B cell (primary cell): ENCODE data around the gene RC3H2. TPM values are rescaled to one million over a fixed set of nuclear protein-coding genes. Genes with fewer than 3 reads are reported as not detected.

Source experiments
- ATAC-seq: fragments of 200-7000 bp; cut with Tn5 transposase; one replicate; pipeline ENCODE4 v1.10.0; 2021; ENCODE audit warnings: low read depth, mild to moderate bottlenecking, moderate number of reproducible peaks, moderate library complexity
- CTCF ChIA-PET: fragments of 350-600 bp; sonication (Branson Sonifier 250); formaldehyde crosslinking; loops from one replicate; lab custom pipeline; 2021; ENCODE audit warnings: antibody characterized with exemption, inconsistent platforms; lab: Charles Lee
- POLR2A ChIA-PET: fragments of 350-600 bp; sonication (Branson Sonifier 250); formaldehyde crosslinking; loops from one replicate; lab custom pipeline; 2021; ENCODE audit warnings: antibody characterized with exemption; lab: Charles Lee
- DNase-seq: peaks from one replicate; pipeline ENCODE4 v3.0.0; 2013
- H2AFZ ChIP-seq: 2 replicates; pipeline ENCODE4 v1.6.1; 2012; ENCODE audit warnings: mild to moderate bottlenecking, low read depth, low read length; ENCODE audit not compliant: insufficient read depth, poor library complexity, severe bottlenecking
- H3K27ac ChIP-seq, 2 donors: 1 replicate in 1 of 2; 2 replicates in 1 of 2; pipeline ENCODE4 v1.5.1; 2012 to 2013; ENCODE audit warnings: low read length in 2 of 2, mild to moderate bottlenecking in 2 of 2, moderate library complexity in 1 of 2
- H3K27me3 ChIP-seq, 4 experiments: fragments of 200-600 bp in 1 of 4; sonication (generic) in 1 of 4; replicated peaks in 1 of 4; 1 replicate in 2 of 4; 2 replicates in 2 of 4; pipeline versions ENCODE4 v1.6.1 to v1.7.0; 2013 to 2016; ENCODE audit warnings: low read length in 3 of 4, mild to moderate bottlenecking in 2 of 4, mixed read lengths in 1 of 4, moderate library complexity in 1 of 4; ENCODE audit not compliant: insufficient read depth in 4 of 4, control insufficient read depth in 3 of 4; ENCODE audit errors: control extremely low read depth in 1 of 4
- H3K36me3 ChIP-seq, 2 experiments: replicated peaks in 1 of 2; 1 replicate in 1 of 2; 2 replicates in 1 of 2; pipeline versions ENCODE4 v1.6.1 to v1.7.1; 2013; ENCODE audit warnings: low read length in 1 of 2; ENCODE audit not compliant: insufficient read depth in 2 of 2, control insufficient read depth in 1 of 2; ENCODE audit errors: control extremely low read depth in 1 of 2, extremely low read depth in 1 of 2
- H3K4me1 ChIP-seq, 2 donors: fragments of 200-600 bp in 1 of 2; sonication (generic) in 1 of 2; 1 replicate in 1 of 2; 2 replicates in 1 of 2; pipeline versions ENCODE4 v1.5.1 to v1.6.1; 2013 to 2017; ENCODE audit warnings: low read length in 2 of 2; ENCODE audit not compliant: control insufficient read depth in 2 of 2, insufficient read depth in 2 of 2
- H3K4me2 ChIP-seq: replicated peaks from 2 replicates; pipeline ENCODE3; 2012; ENCODE audit warnings: mild to moderate bottlenecking, low read depth, low read length; ENCODE audit not compliant: poor library complexity, severe bottlenecking
- H3K4me3 ChIP-seq, 5 experiments: fragments of 200-600 bp in 1 of 5; sonication (generic) in 1 of 5; 1 replicate in 3 of 5; 2 replicates in 2 of 5; pipeline versions ENCODE4 v1.5.1 to v1.7.0; 2011 to 2016; ENCODE audit warnings: low read length in 4 of 5, mild to moderate bottlenecking in 4 of 5, low read depth in 2 of 5, control low read depth in 1 of 5, moderate library complexity in 1 of 5; ENCODE audit not compliant: insufficient read depth in 1 of 5; ENCODE audit errors: control extremely low read depth in 1 of 5, extremely low read depth in 1 of 5
- H3K79me2 ChIP-seq: fragments of 200-600 bp; sonication (generic); one replicate; pipeline ENCODE4 v1.6.0; 2016; ENCODE audit warnings: low read length; ENCODE audit not compliant: control insufficient read depth, insufficient read depth
- H3K9ac ChIP-seq: fragments of 200-600 bp; sonication (generic); 2 replicates; pipeline ENCODE4 v1.6.1; 2017; ENCODE audit warnings: mild to moderate bottlenecking, low read length, moderate library complexity
- H3K9me3 ChIP-seq, 3 donors: one replicate each; pipeline versions ENCODE4 v1.6.1 to v1.7.1; 2013; ENCODE audit warnings: low read length in 2 of 3; ENCODE audit not compliant: control insufficient read depth in 2 of 3, insufficient read depth in 1 of 3; ENCODE audit errors: control extremely low read depth in 1 of 3
- H4K20me1 ChIP-seq: 2 replicates; pipeline ENCODE4 v1.6.0; 2012; ENCODE audit warnings: mild to moderate bottlenecking, low read length; ENCODE audit not compliant: insufficient read depth, control insufficient read depth, poor library complexity, severe bottlenecking
- H3K27ac Mint-ChIP-seq: one replicate; pipeline ENCODE4 v1.8.0; 2021; ENCODE audit warnings: mixed read lengths
- H3K27me3 Mint-ChIP-seq: one replicate; pipeline ENCODE4 v1.8.0; 2021; ENCODE audit warnings: mixed read lengths
- H3K4me1 Mint-ChIP-seq: one replicate; pipeline ENCODE4 v1.8.0; 2021; ENCODE audit warnings: mixed read lengths
- H3K4me3 Mint-ChIP-seq: one replicate; pipeline ENCODE4 v1.8.0; 2021; ENCODE audit warnings: mixed read lengths
- H3K9me3 Mint-ChIP-seq: one replicate; pipeline ENCODE4 v1.8.0; 2022; ENCODE audit warnings: mixed read lengths; ENCODE audit not compliant: insufficient read depth
- EZH2 ChIP-seq: IDR thresholded peaks from 2 replicates; pipeline ENCODE4 v1.6.1; 2012; ENCODE audit warnings: borderline replicate concordance, low read depth, mild to moderate bottlenecking, moderate library complexity, low read length; ENCODE audit not compliant: insufficient read depth, poor library complexity, severe bottlenecking
- WGBS: methylation state at CpG from one replicate; pipeline ENCODE4 v1.1.5; 2013; ENCODE audit warnings: missing lambda C conversion rate; ENCODE audit not compliant: insufficient coverage; 5-methylcytosine and 5-hydroxymethylcytosine counted together
- intact Hi-C: fragments of 100-400 bp; cut with micrococcal nuclease; formaldehyde crosslinking; loops from one replicate; pipeline ENCODE4 v1.10.0; 2022
- polyA plus RNA-seq: library from polyadenylated mRNA; depleted of rRNA; stranded (reverse); fragments of >200 nt; gene quantifications from 2 replicates; pipeline ENCODE4 v1.2.3, GENCODE V29; 2012
- total RNA-seq, 2 donors: library from RNA; stranded (reverse); fragments of 120-200 nt in 1 of 2; gene quantifications; 1 replicate in 1 of 2; 2 replicates in 1 of 2; pipeline versions ENCODE4 v1.2.3 to v1.2.4, GENCODE V29; 2013 to 2022
- TF ChIP-seq, protein P1 (sequence below): fragments of 200-600 bp; IDR thresholded peaks from one replicate; pipeline ENCODE4 v1.8.0; 2022; ENCODE audit warnings: antibody characterized with exemption, mild to moderate bottlenecking

RC3H2 gene
- total and polyA plus RNA-seq, 2 donors (not counting 1 experiment from before 2014, with no cell fraction given): 17.2 to 74.4 TPM

DNA sequence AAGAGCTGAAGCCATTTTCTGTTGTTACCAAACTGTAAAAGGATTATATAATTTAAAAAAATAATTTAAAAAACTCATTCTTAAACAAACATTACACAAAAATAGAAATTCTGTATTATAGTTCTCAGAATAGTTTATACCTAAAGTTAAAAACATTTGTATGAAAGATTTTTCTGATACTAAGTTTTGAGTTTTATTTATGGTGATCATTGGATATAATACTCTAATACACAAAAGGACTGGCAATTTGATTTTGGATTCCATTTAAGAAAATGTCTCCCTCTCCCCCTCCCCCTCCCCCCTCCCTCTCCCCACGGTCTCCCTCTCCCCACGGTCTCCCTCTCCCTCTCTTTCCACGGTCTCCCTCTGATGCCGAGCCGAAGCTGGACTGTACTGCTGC is 39.1 kb downstream of the RC3H2 start:
- H3K4me2 ChIP-seq: no peak overlapping the region
- no CpG with 5 or more reads among the region's 5 CpGs for WGBS
- ATAC-seq (no peak), DNase-seq (no peak)
- CTCF ChIA-PET: no interaction called here
- H3K4me3 Mint-ChIP-seq: no peak overlapping the region
- H3K79me2 ChIP-seq: no peaks in the 10 kb centered on the region
- H3K4me1 Mint-ChIP-seq: no peaks in the 10 kb centered on the region
- no peaks in the 10 kb centered on the region for H3K9me3 ChIP-seq
- no peak overlapping the region for H3K27ac ChIP-seq
- no peaks in the 10 kb centered on the region for H3K27me3 Mint-ChIP-seq
- POLR2A ChIA-PET: no interaction called here
- no peak for TF ChIP-seq EZH2
- TF ChIP-seq, protein P1, sequence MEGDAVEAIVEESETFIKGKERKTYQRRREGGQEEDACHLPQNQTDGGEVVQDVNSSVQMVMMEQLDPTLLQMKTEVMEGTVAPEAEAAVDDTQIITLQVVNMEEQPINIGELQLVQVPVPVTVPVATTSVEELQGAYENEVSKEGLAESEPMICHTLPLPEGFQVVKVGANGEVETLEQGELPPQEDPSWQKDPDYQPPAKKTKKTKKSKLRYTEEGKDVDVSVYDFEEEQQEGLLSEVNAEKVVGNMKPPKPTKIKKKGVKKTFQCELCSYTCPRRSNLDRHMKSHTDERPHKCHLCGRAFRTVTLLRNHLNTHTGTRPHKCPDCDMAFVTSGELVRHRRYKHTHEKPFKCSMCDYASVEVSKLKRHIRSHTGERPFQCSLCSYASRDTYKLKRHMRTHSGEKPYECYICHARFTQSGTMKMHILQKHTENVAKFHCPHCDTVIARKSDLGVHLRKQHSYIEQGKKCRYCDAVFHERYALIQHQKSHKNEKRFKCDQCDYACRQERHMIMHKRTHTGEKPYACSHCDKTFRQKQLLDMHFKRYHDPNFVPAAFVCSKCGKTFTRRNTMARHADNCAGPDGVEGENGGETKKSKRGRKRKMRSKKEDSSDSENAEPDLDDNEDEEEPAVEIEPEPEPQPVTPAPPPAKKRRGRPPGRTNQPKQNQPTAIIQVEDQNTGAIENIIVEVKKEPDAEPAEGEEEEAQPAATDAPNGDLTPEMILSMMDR: no peak
- H3K27ac Mint-ChIP-seq: no peak overlapping the region
- H4K20me1 ChIP-seq: no peaks in the 10 kb centered on the region
- H3K4me3 ChIP-seq: no peak overlapping the region
- no peak overlapping the region for H3K9ac ChIP-seq
- H3K4me1 ChIP-seq: no peaks in the 10 kb centered on the region
- intact Hi-C loops: no loop called here
- H2AFZ ChIP-seq: no peak overlapping the region
- no peaks in the 10 kb centered on the region for H3K9me3 Mint-ChIP-seq
- peaks cover 5 to 25% of the 10 kb centered on the region in 2 experiments for H3K36me3 ChIP-seq
- no peaks in the 10 kb centered on the region for H3K27me3 ChIP-seq

DNA sequence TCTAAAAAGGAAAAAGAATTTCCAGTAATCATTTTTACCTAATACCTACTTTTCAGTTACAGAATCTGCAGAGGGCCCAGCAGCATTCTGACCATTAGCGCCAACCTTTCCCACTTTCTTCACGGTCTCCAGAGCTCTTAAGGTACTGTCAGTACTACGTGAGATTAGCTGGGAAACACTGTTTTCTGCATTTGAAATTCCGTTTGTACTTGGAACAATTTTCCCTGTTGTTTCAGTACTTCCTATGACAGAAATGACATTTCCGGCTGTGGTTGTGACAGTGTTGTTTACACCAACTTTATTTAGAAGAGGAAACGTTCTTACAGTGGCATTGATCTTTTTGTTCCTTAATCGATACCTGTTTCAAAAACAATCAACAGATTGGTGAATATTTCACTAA is 39.9 kb downstream of the RC3H2 start:
- ChIA-PET CTCF (no interaction called here), POLR2A (no interaction called here)
- no peak overlapping the region for H3K27ac ChIP-seq
- peaks cover 7 to 17% of the 10 kb centered on the region in 2 experiments for H3K36me3 ChIP-seq
- no peaks in the 10 kb centered on the region for H3K27me3 ChIP-seq
- Mint-ChIP-seq H3K4me1 (no peaks in the 10 kb centered on the region), H3K27me3 (no peaks in the 10 kb centered on the region), H3K9me3 (no peaks in the 10 kb centered on the region), H3K27ac (no peak overlapping the region), H3K4me3 (no peak overlapping the region)
- H3K9me3 ChIP-seq: no peaks in the 10 kb centered on the region
- no peak overlapping the region for H2AFZ ChIP-seq
- no peak overlapping the region for H3K4me2 ChIP-seq
- H3K4me3 ChIP-seq: no peak overlapping the region
- TF ChIP-seq EZH2: no peak
- TF ChIP-seq, protein P1: no peak
- no peak overlapping the region for H3K9ac ChIP-seq
- 100% methylated on average over 4 of the region's 7 CpGs for WGBS
- ATAC-seq (no peak), DNase-seq (no peak)
- no peaks in the 10 kb centered on the region for H3K79me2 ChIP-seq
- no peaks in the 10 kb centered on the region for H4K20me1 ChIP-seq
- intact Hi-C loops: no loop called here
- H3K4me1 ChIP-seq: no peaks in the 10 kb centered on the region
